Osteoblast (primary cell): ENCODE results near the gene NDUFV3. TPM values are rescaled to one million over a fixed set of nuclear protein-coding genes. Genes with fewer than 3 reads are reported as not detected.

Source experiments
- DNase-seq: peaks from one replicate; pipeline ENCODE4 v3.0.0; 2011; ENCODE audit warnings: low spot score, mixed read lengths; ENCODE audit not compliant: insufficient read length; ENCODE audit errors: missing footprints
- H2AFZ ChIP-seq: 2 replicates; pipeline ENCODE4 v1.6.0; 2011; ENCODE audit warnings: mild to moderate bottlenecking, low read length
- H3K27ac ChIP-seq: 2 replicates; pipeline ENCODE4 v1.5.1; 2011; ENCODE audit warnings: mild to moderate bottlenecking, low read depth, low read length, moderate library complexity
- H3K27me3 ChIP-seq: 2 replicates; pipeline ENCODE4 v1.6.0; 2012; ENCODE audit warnings: mild to moderate bottlenecking, control low read depth, inconsistent platforms, low read length, moderate library complexity; ENCODE audit not compliant: insufficient read depth
- H3K36me3 ChIP-seq: 2 replicates; pipeline ENCODE4 v1.5.1; 2011; ENCODE audit warnings: mild to moderate bottlenecking, low read length, control low read depth, moderate library complexity; ENCODE audit not compliant: insufficient read depth
- H3K4me1 ChIP-seq: 2 replicates; pipeline ENCODE4 v1.5.1; 2011; ENCODE audit warnings: mild to moderate bottlenecking, low read length, control low read depth, moderate library complexity; ENCODE audit not compliant: insufficient read depth
- H3K4me2 ChIP-seq: 2 replicates; pipeline ENCODE4 v1.6.0; 2011; ENCODE audit warnings: mild to moderate bottlenecking, low read length; ENCODE audit not compliant: insufficient read depth
- H3K4me3 ChIP-seq: fragments of 200-600 bp; sonication (generic); 3 replicates; pipeline ENCODE4 v1.5.1; 2012; ENCODE audit warnings: mild to moderate bottlenecking, low read length, inconsistent platforms; ENCODE audit not compliant: insufficient read depth
- H3K79me2 ChIP-seq: 2 replicates; pipeline ENCODE4 v1.6.0; 2012; ENCODE audit warnings: mild to moderate bottlenecking, low read length, control low read depth, inconsistent platforms; ENCODE audit not compliant: insufficient read depth
- H3K9me3 ChIP-seq: 2 replicates; pipeline ENCODE4 v1.5.1; 2011; ENCODE audit warnings: low read depth, low read length, control low read depth
- H4K20me1 ChIP-seq: 2 replicates; pipeline ENCODE4 v1.6.0; 2012; ENCODE audit warnings: mild to moderate bottlenecking, low read length, control low read depth; ENCODE audit not compliant: insufficient read depth
- total RNA-seq: library from RNA; depleted of rRNA; stranded (reverse); fragments of >200 nt; gene quantifications from 2 replicates; pipeline ENCODE4 v1.2.3, GENCODE V29; 2012
- TF ChIP-seq, protein P1 (sequence below): IDR thresholded peaks from 2 replicates; pipeline ENCODE4 v1.5.1; 2011; ENCODE audit warnings: mild to moderate bottlenecking, low read depth, low read length, moderate library complexity; ENCODE audit errors: extremely low read depth

Gene NDUFV3
- total RNA-seq, 1 donor: 66.2 TPM

DNA sequence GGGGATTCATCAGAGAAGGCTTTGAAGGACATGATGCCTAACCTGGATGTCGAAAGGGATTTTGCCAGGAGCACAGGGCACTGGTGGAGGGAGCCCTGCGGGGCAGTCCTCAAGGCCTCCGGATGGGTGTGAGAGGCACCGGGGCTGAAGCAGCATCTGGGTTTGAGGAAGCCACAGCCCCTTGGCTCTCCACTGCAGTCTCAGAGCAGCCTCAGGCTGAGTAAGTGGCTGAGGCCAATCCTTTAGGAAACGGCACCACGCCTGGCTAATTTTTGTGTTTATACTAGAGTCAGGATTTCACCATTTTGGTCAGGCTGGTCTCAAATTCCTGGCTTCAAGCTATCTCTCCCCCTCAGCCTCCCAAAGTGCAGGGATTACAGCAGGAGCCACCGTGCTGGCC lies 20.4 kb downstream of the NDUFV3 start:
- peaks cover 34% of the 10 kb centered on the region for H3K36me3 ChIP-seq
- DNase-seq: no peak
- H3K79me2 ChIP-seq: no peaks in the 10 kb centered on the region
- no peaks in the 10 kb centered on the region for H3K4me1 ChIP-seq
- H2AFZ ChIP-seq: no peak overlapping the region
- no peak overlapping the region for H3K27ac ChIP-seq
- H3K4me2 ChIP-seq: no peak overlapping the region
- no peak overlapping the region for H3K4me3 ChIP-seq
- no peaks in the 10 kb centered on the region for H4K20me1 ChIP-seq
- H3K9me3 ChIP-seq: no peaks in the 10 kb centered on the region
- H3K27me3 ChIP-seq: no peaks in the 10 kb centered on the region
- TF ChIP-seq, protein P1, sequence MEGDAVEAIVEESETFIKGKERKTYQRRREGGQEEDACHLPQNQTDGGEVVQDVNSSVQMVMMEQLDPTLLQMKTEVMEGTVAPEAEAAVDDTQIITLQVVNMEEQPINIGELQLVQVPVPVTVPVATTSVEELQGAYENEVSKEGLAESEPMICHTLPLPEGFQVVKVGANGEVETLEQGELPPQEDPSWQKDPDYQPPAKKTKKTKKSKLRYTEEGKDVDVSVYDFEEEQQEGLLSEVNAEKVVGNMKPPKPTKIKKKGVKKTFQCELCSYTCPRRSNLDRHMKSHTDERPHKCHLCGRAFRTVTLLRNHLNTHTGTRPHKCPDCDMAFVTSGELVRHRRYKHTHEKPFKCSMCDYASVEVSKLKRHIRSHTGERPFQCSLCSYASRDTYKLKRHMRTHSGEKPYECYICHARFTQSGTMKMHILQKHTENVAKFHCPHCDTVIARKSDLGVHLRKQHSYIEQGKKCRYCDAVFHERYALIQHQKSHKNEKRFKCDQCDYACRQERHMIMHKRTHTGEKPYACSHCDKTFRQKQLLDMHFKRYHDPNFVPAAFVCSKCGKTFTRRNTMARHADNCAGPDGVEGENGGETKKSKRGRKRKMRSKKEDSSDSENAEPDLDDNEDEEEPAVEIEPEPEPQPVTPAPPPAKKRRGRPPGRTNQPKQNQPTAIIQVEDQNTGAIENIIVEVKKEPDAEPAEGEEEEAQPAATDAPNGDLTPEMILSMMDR: no peak

DNA sequence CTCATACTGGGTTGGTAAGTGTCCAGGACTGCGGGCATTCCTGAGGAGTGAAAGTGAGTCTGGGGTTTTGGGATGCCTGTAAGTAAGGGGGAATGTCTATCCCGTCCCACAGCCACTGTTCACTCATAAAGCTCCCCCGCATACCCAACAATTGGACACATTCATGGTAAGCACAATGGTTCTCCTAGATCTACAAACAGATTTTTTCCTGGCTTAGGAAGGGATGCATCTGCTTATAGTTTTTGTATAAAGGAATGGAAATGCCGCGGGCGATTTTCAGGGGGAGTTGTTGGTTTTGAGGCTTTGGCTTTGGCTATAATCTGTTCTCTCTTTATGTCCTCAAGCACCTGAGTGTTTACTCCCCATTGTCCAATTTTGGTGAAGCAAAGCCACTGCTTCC lies 25.2 kb downstream of the NDUFV3 start:
- H3K27ac ChIP-seq: no peak overlapping the region
- H3K4me3 ChIP-seq: no peak overlapping the region
- no peaks in the 10 kb centered on the region for H4K20me1 ChIP-seq
- H3K9me3 ChIP-seq: no peaks in the 10 kb centered on the region
- H3K4me2 ChIP-seq: no peak overlapping the region
- no peak overlapping the region for H2AFZ ChIP-seq
- H3K36me3 ChIP-seq: no peaks in the 10 kb centered on the region
- H3K27me3 ChIP-seq: no peaks in the 10 kb centered on the region
- H3K4me1 ChIP-seq: no peaks in the 10 kb centered on the region
- TF ChIP-seq, protein P1: no peak
- DNase-seq: no peak
- H3K79me2 ChIP-seq: no peaks in the 10 kb centered on the region

GRCh38 chr21:42921927-42922326 lies 28.8 kb downstream of the NDUFV3 start:
- DNase-seq: no peak
- H3K4me2 ChIP-seq: no peak overlapping the region
- H4K20me1 ChIP-seq: no peaks in the 10 kb centered on the region
- H2AFZ ChIP-seq: no peak overlapping the region
- H3K4me1 ChIP-seq: peaks cover 7% of the 10 kb centered on the region
- no peak overlapping the region for H3K4me3 ChIP-seq
- no peaks in the 10 kb centered on the region for H3K27me3 ChIP-seq
- no peak overlapping the region for H3K27ac ChIP-seq
- H3K9me3 ChIP-seq: no peaks in the 10 kb centered on the region
- TF ChIP-seq, protein P1: no peak
- H3K36me3 ChIP-seq: no peaks in the 10 kb centered on the region
- no peaks in the 10 kb centered on the region for H3K79me2 ChIP-seq

GRCh38 chr21:42922918-42923317 lies 29.8 kb downstream of the NDUFV3 start:
- Histone ChIP-seq H3K4me1 (peaks cover 7% of the 10 kb centered on the region), H3K9me3 (no peaks in the 10 kb centered on the region), H3K27me3 (no peaks in the 10 kb centered on the region), H4K20me1 (no peaks in the 10 kb centered on the region), H3K27ac (no peak overlapping the region), H3K79me2 (no peaks in the 10 kb centered on the region), H2AFZ (no peak overlapping the region), H3K36me3 (no peaks in the 10 kb centered on the region), H3K4me2 (no peak overlapping the region), H3K4me3 (no peak overlapping the region)
- TF ChIP-seq, protein P1: no peak
- DNase-seq: no peak
